DND-41 (cell line): Measurements from ENCODE around the gene MMP28.

Experiments used
- EZH2 ChIP-seq: IDR thresholded peaks from 3 replicates; pipeline ENCODE4 v1.6.1; 2012; ENCODE audit warnings: borderline replicate concordance, low read depth, mild to moderate bottlenecking, moderate library complexity, low read length, inconsistent platforms; ENCODE audit not compliant: severe bottlenecking
- TF ChIP-seq, protein P1 (sequence below): IDR thresholded peaks from 2 replicates; pipeline ENCODE4 v1.5.1; 2012; ENCODE audit warnings: borderline replicate concordance, low read length, moderate library complexity, mild to moderate bottlenecking; ENCODE audit not compliant: poor library complexity, severe bottlenecking; ENCODE audit errors: extremely low read depth

DNA sequence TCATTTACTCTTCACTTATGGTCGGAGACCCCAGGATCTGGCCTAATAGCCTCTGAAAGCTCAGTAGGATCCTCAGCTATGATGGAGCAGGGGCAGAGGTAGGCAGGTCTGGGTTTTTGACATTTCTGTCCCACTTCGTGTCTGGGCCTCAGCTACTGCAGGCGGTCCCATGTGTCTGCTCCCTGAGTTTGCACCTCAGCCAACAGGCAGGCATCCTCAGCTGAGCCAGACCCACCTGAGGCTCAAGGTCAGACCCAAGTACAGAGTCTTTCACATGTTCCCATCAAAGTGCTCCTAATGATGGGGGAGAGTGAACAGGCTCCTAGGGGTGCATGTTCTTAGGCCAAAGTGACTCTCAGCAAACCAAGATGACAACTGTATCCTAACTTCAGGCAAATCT, 66.9 kb downstream of the MMP28 start:
- TF ChIP-seq EZH2 = no peak
- TF ChIP-seq, protein P1, sequence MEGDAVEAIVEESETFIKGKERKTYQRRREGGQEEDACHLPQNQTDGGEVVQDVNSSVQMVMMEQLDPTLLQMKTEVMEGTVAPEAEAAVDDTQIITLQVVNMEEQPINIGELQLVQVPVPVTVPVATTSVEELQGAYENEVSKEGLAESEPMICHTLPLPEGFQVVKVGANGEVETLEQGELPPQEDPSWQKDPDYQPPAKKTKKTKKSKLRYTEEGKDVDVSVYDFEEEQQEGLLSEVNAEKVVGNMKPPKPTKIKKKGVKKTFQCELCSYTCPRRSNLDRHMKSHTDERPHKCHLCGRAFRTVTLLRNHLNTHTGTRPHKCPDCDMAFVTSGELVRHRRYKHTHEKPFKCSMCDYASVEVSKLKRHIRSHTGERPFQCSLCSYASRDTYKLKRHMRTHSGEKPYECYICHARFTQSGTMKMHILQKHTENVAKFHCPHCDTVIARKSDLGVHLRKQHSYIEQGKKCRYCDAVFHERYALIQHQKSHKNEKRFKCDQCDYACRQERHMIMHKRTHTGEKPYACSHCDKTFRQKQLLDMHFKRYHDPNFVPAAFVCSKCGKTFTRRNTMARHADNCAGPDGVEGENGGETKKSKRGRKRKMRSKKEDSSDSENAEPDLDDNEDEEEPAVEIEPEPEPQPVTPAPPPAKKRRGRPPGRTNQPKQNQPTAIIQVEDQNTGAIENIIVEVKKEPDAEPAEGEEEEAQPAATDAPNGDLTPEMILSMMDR = no peak
